GM23338 (cell line): ENCODE data around the gene LHX4. TPM values are rescaled to one million over a fixed set of nuclear protein-coding genes. Genes with fewer than 3 reads are reported as not detected.

Experiments
- ATAC-seq: fragments of 200-7000 bp; cut with Tn5 transposase; 3 replicates; pipeline ENCODE4 v1.9.1; 2020
- DNase-seq: peaks from one replicate; pipeline ENCODE4 v3.0.0-alpha.2; 2015; ENCODE audit warnings: low spot score
- H2AFZ ChIP-seq: fragments of 200-600 bp; sonication (generic); 2 replicates; pipeline ENCODE4 v1.8.0; 2016; ENCODE audit warnings: antibody characterized with exemption, mild to moderate bottlenecking, moderate library complexity
- H3F3A ChIP-seq: fragments of 200-600 bp; sonication (generic); replicated peaks from 2 replicates; pipeline ENCODE4 v1.8.0; 2017; ENCODE audit warnings: antibody characterized with exemption, mixed run types, low read depth
- H3K27ac ChIP-seq: fragments of 200-600 bp; sonication (generic); 2 replicates; pipeline ENCODE4 v1.6.1; 2016; ENCODE audit warnings: low read depth
- H3K27me3 ChIP-seq: fragments of 200-600 bp; sonication (generic); 2 replicates; pipeline ENCODE4 v1.8.0; 2016; ENCODE audit warnings: mild to moderate bottlenecking, mixed run types, moderate library complexity; ENCODE audit not compliant: insufficient read depth
- H3K36me3 ChIP-seq: fragments of 200-600 bp; sonication (generic); 2 replicates; pipeline ENCODE4 v1.8.0; 2016; ENCODE audit warnings: mild to moderate bottlenecking; ENCODE audit not compliant: insufficient read depth
- H3K4me1 ChIP-seq: fragments of 200-600 bp; sonication (generic); 2 replicates; pipeline ENCODE4 v1.8.0; 2016; ENCODE audit warnings: mild to moderate bottlenecking, moderate library complexity; ENCODE audit not compliant: insufficient read depth
- H3K4me2 ChIP-seq: fragments of 200-600 bp; sonication (generic); 2 replicates; pipeline ENCODE4 v1.7.1; 2017; ENCODE audit warnings: mixed run types
- H3K4me3 ChIP-seq: fragments of 200-600 bp; sonication (generic); 2 replicates; pipeline ENCODE4 v1.6.1; 2016; ENCODE audit warnings: mixed run types
- H3K79me2 ChIP-seq: fragments of 200-600 bp; sonication (generic); replicated peaks from 2 replicates; pipeline ENCODE4 v1.8.0; 2017; ENCODE audit warnings: mild to moderate bottlenecking; ENCODE audit not compliant: insufficient read depth
- H3K9me2 ChIP-seq: fragments of 200-600 bp; sonication (generic); 2 replicates; pipeline ENCODE4 v1.8.0; 2017; ENCODE audit not compliant: insufficient read depth
- H4K20me1 ChIP-seq: fragments of 200-600 bp; sonication (generic); replicated peaks from 2 replicates; pipeline ENCODE4 v1.8.0; 2017; ENCODE audit warnings: mild to moderate bottlenecking; ENCODE audit not compliant: insufficient read depth
- H3K27ac Mint-ChIP-seq: 2 replicates; pipeline ENCODE4 v1.8.0; 2020; ENCODE audit warnings: inconsistent platforms, mild to moderate bottlenecking, moderate library complexity, mixed read lengths
- H3K27me3 Mint-ChIP-seq: 3 replicates; pipeline ENCODE4 v1.8.0; 2022; ENCODE audit warnings: low read depth, mild to moderate bottlenecking, moderate library complexity, mixed read lengths, inconsistent platforms; ENCODE audit not compliant: insufficient read depth, poor library complexity
- H3K36me3 Mint-ChIP-seq: 3 replicates; pipeline ENCODE4 v1.8.0; 2021; ENCODE audit warnings: low read depth, mild to moderate bottlenecking, inconsistent platforms, moderate library complexity, mixed read lengths
- H3K4me1 Mint-ChIP-seq: 3 replicates; pipeline ENCODE4 v1.8.0; 2020; ENCODE audit warnings: mild to moderate bottlenecking, inconsistent platforms, mixed read lengths
- H3K4me3 Mint-ChIP-seq: 3 replicates; pipeline ENCODE4 v1.8.0; 2021; ENCODE audit warnings: moderate library complexity, mild to moderate bottlenecking, inconsistent platforms, mixed read lengths
- H3K9me3 Mint-ChIP-seq: 3 replicates; pipeline ENCODE4 v1.8.0; 2020; ENCODE audit warnings: moderate library complexity, mild to moderate bottlenecking, inconsistent platforms, mixed read lengths
- CREB1 ChIP-seq: fragments of 250-450 bp; sonication (Bioruptor Pico); IDR thresholded peaks from 2 replicates; pipeline ENCODE4 v1.5.0; 2020; ENCODE audit warnings: low read depth, mild to moderate bottlenecking, moderate library complexity
- CTCF ChIP-seq, 2 experiments: fragments of 200-600 bp in 1 of 2; sonication (generic) in 1 of 2; conservative IDR thresholded peaks; 2 replicates each; pipeline versions ENCODE4 v1.5.1 to v1.6.1; 2016 to 2017; ENCODE audit warnings: antibody characterized with exemption in 2 of 2, low read depth in 2 of 2, mild to moderate bottlenecking in 2 of 2, moderate library complexity in 1 of 2
- ETS1 ChIP-seq: IDR thresholded peaks from 2 replicates; pipeline ENCODE4 v1.6.1; 2016; ENCODE audit warnings: antibody characterized with exemption
- EZH2 ChIP-seq: fragments of 200-600 bp; sonication (generic); IDR thresholded peaks from one replicate; pipeline ENCODE4 v1.8.0; 2017; ENCODE audit warnings: antibody characterized with exemption, mild to moderate bottlenecking, low read depth; ENCODE audit not compliant: unreplicated experiment
- JUNB ChIP-seq: IDR thresholded peaks from one replicate; pipeline ENCODE4 v1.6.1; 2016; ENCODE audit warnings: antibody characterized with exemption; ENCODE audit not compliant: unreplicated experiment
- NANOG ChIP-seq: IDR thresholded peaks from 2 replicates; pipeline ENCODE4 v1.6.1; 2016; ENCODE audit warnings: antibody characterized with exemption, borderline replicate concordance
- REST ChIP-seq: IDR thresholded peaks from one replicate; pipeline ENCODE4 v1.6.1; 2018; ENCODE audit warnings: antibody characterized with exemption; ENCODE audit not compliant: unreplicated experiment
- STAT1 ChIP-seq: IDR thresholded peaks from one replicate; pipeline ENCODE4 v1.6.1; 2016; ENCODE audit warnings: antibody characterized with exemption; ENCODE audit not compliant: unreplicated experiment
- ZNF114 ChIP-seq: fragments of 250-450 bp; sonication (Bioruptor Pico); IDR thresholded peaks from 2 replicates; pipeline ENCODE4 v1.5.0; 2020; ENCODE audit warnings: mild to moderate bottlenecking, moderate library complexity
- ZNF331 ChIP-seq: fragments of 250-450 bp; sonication (Bioruptor Pico); IDR thresholded peaks from 2 replicates; pipeline ENCODE4 v1.5.0; 2020; ENCODE audit warnings: low read depth, mild to moderate bottlenecking, moderate library complexity
- ZNF462 ChIP-seq: fragments of 250-450 bp; sonication (Bioruptor Pico); IDR thresholded peaks from 2 replicates; pipeline ENCODE4 v1.5.0; 2020; ENCODE audit warnings: mild to moderate bottlenecking, moderate library complexity
- polyA plus RNA-seq: library from polyadenylated mRNA; unstranded; fragments of >200 nt; fragmentation: Nextera tagmentation; extraction: Ambion mirVana; gene quantifications from 2 replicates; pipeline ENCODE4 v1.2.1, GENCODE V29; 2016
- total RNA-seq: library from RNA; depleted of rRNA; stranded (reverse); fragments of >200 nt; shearing (Covaris generic); gene quantifications from 2 replicates; pipeline ENCODE4 v1.2.3, GENCODE V29; 2014

Gene LHX4
- total and polyA plus RNA-seq, 2 experiments from 2014 or later: 1.4 to 2.5 TPM

DNA sequence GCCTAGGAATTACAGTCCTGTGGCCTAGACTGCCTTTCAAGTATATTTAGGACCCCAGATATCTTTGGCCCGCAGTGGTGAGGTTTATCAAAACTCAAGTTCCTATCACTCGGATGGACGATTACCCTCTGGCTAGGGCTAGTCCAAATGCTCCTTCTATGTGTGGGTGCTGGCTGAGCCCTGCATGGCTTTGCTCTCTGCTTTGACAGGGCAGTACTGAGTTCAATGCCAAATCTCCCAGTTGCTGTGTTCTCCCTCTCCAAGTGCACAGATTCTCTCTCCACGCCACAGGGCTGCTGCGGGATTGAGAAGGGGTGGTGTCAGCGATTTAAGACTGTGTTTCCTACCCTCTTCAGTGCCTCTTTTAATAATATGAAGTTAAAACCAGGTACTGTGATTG, 97.0 kb downstream of the LHX4 start:
- Mint-ChIP-seq H3K9me3 (peaks cover 10% of the 10 kb centered on the region; the same call in 2 of the 3 replicates), H3K4me3 (no peak overlapping the region), H3K27ac (no peak overlapping the region), H3K36me3 (peaks cover 13% of the 10 kb centered on the region), H3K27me3 (peaks cover 2% of the 10 kb centered on the region), H3K4me1 (no peaks in the 10 kb centered on the region)
- H2AFZ ChIP-seq: no peak overlapping the region
- H3F3A ChIP-seq: no peaks in the 10 kb centered on the region
- H3K4me2 ChIP-seq: no peak overlapping the region
- TF ChIP-seq ZNF114 (CRISPR knock-in tag) (no peak), JUNB (no peak), STAT1 (no peak), REST (no peak), NANOG (no peak), CTCF (conservative IDR thresholded peaks at IDR 0.05; ENCODE audit: low read depth in 2 of 2) (no peak), ETS1 (no peak), ZNF462 (CRISPR knock-in tag) (no peak), EZH2 (no peak), ZNF331 (CRISPR knock-in tag) (no peak), CREB1 (CRISPR knock-in tag) (no peak)
- no peak overlapping the region for H3K27ac ChIP-seq
- H3K79me2 ChIP-seq: peaks cover 6% of the 10 kb centered on the region; the same call in 1 of the 2 replicates
- H3K27me3 ChIP-seq: no peaks in the 10 kb centered on the region
- no peaks in the 10 kb centered on the region for H3K4me1 ChIP-seq
- H3K9me2 ChIP-seq: no peaks in the 10 kb centered on the region
- peaks cover 3% of the 10 kb centered on the region; the same call in 1 of the 2 replicates for H4K20me1 ChIP-seq
- ATAC-seq (no peak), DNase-seq (no peak)
- 0 out of 2 replicates have a peak, but pooled peaks cover 5% of the 10 kb centered on the region for H3K36me3 ChIP-seq
- no peak overlapping the region for H3K4me3 ChIP-seq
